Measurements from ENCODE around the gene FTO.

FTO gene

DNA sequence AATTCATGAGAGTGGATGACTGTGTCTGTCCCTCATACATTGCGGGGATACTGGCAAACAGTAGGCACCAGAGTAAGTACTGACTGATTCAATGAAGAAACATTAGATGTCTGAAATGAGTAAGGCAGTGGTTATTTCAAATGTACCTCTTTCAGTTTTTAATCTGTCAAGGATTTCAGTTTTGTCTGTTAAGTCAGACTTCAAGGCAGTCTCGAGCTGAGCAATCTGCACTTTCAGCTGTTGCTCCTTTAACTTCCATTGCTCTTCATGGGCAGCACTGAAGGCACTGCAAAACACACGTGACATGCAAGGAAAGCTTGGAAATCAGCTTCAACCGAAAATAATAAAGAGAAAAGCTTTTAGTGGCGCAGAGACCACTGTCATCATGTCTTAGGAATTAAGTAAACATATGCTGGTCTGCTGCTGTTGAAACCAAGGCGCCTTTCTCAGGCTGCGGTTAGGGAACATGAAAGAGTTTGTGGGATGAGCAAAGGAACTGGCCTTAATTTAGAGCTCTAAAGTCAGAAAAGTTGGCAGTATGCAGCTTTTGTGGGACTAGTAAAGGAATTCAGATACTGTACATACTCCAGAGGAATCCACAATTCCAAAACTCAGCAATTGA, 39.1 kb upstream of the FTO start:
- no peaks in the 10 kb centered on the region for H4K20me1 ChIP-seq (ENCODE audit: low read depth, low read length)
- H3F3A ChIP-seq (ENCODE audit: insufficient read depth), result no peaks in the 10 kb centered on the region
- TF ChIP-seq, protein P1, sequence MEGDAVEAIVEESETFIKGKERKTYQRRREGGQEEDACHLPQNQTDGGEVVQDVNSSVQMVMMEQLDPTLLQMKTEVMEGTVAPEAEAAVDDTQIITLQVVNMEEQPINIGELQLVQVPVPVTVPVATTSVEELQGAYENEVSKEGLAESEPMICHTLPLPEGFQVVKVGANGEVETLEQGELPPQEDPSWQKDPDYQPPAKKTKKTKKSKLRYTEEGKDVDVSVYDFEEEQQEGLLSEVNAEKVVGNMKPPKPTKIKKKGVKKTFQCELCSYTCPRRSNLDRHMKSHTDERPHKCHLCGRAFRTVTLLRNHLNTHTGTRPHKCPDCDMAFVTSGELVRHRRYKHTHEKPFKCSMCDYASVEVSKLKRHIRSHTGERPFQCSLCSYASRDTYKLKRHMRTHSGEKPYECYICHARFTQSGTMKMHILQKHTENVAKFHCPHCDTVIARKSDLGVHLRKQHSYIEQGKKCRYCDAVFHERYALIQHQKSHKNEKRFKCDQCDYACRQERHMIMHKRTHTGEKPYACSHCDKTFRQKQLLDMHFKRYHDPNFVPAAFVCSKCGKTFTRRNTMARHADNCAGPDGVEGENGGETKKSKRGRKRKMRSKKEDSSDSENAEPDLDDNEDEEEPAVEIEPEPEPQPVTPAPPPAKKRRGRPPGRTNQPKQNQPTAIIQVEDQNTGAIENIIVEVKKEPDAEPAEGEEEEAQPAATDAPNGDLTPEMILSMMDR (IDR thresholded peaks at IDR 0.05; ENCODE audit: insufficient read depth, low read length, poor library complexity, severe bottlenecking), result no peak
- TF ChIP-seq EZH2phosphoT487 (conservative IDR thresholded peaks at IDR 0.05; ENCODE audit: low read length), result no peak
- no peak overlapping the region for H2AFZ ChIP-seq (ENCODE audit: low read depth, low read length, severe bottlenecking)
- no peak overlapping the region for H3K4me3 ChIP-seq (ENCODE audit: insufficient read depth, low read length, poor library complexity, severe bottlenecking)
- no peak overlapping the region for H3K4me2 ChIP-seq (ENCODE audit: low read depth, low read length, poor library complexity, severe bottlenecking)
- H3K9me2 ChIP-seq (replicated peaks; ENCODE audit: insufficient read depth, low read length), result no peaks in the 10 kb centered on the region
- H3K36me3 ChIP-seq (ENCODE audit: low read length), result no peaks in the 10 kb centered on the region
- no peaks in the 10 kb centered on the region for H3K79me2 ChIP-seq (ENCODE audit: insufficient read depth, low read length)
- no peak overlapping the region for H3K27ac ChIP-seq (ENCODE audit: low read depth, low read length)
- H3K9ac ChIP-seq (ENCODE audit: low read length), result no peak overlapping the region
- no peaks in the 10 kb centered on the region for H3K27me3 ChIP-seq (ENCODE audit: low read length)
- no peaks in the 10 kb centered on the region for H3K9me3 ChIP-seq (ENCODE audit: insufficient read depth, low read length)

DNA sequence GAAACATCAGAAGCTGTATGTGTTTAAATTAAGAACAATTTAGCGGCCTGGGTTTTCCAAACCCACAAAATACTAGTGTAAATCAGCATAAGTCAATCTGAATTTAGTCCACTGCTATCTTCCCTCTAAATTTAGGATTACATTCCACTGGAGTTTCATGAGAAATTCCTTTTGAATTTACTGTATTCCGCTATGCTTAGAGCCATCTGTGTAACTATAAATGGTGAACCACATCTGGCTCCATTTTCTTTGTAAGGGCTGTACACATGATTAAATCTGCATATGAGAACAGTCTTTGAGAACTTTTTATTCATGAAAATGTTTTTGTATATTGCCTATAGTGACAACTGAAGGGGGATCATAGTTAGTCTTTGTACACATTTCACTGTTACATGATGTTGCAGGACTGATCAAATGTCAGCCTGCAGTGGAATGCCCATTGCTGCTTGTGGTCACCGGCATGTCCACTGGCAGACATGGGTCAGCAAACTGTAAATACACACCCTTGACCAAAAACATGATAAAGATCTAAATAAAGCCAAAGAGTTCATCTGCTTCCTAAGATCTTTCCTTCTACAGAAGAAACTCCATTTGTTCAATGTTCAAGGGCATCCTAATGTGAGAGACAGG, 37.1 kb upstream of the FTO start:
- H2AFZ ChIP-seq (ENCODE audit: low read depth, low read length, severe bottlenecking), result no peak overlapping the region
- no peak overlapping the region for H3K4me3 ChIP-seq (ENCODE audit: insufficient read depth, low read length, poor library complexity, severe bottlenecking)
- no peak overlapping the region for H3K9ac ChIP-seq (ENCODE audit: low read length)
- H3K36me3 ChIP-seq (ENCODE audit: low read length), result no peaks in the 10 kb centered on the region
- no peak overlapping the region for H3K27ac ChIP-seq (ENCODE audit: low read depth, low read length)
- no peaks in the 10 kb centered on the region for H4K20me1 ChIP-seq (ENCODE audit: low read depth, low read length)
- no peaks in the 10 kb centered on the region for H3F3A ChIP-seq (ENCODE audit: insufficient read depth)
- H3K79me2 ChIP-seq (ENCODE audit: insufficient read depth, low read length), result no peaks in the 10 kb centered on the region
- no peaks in the 10 kb centered on the region for H3K27me3 ChIP-seq (ENCODE audit: low read length)
- no peaks in the 10 kb centered on the region for H3K9me2 ChIP-seq (replicated peaks; ENCODE audit: insufficient read depth, low read length)
- no peak overlapping the region for H3K4me2 ChIP-seq (ENCODE audit: low read depth, low read length, poor library complexity, severe bottlenecking)
- H3K9me3 ChIP-seq (ENCODE audit: insufficient read depth, low read length), result no peaks in the 10 kb centered on the region
- TF ChIP-seq, protein P1 (IDR thresholded peaks at IDR 0.05; ENCODE audit: insufficient read depth, low read length, poor library complexity, severe bottlenecking), result no peak
- TF ChIP-seq EZH2phosphoT487 (conservative IDR thresholded peaks at IDR 0.05; ENCODE audit: low read length), result no peak

DNA sequence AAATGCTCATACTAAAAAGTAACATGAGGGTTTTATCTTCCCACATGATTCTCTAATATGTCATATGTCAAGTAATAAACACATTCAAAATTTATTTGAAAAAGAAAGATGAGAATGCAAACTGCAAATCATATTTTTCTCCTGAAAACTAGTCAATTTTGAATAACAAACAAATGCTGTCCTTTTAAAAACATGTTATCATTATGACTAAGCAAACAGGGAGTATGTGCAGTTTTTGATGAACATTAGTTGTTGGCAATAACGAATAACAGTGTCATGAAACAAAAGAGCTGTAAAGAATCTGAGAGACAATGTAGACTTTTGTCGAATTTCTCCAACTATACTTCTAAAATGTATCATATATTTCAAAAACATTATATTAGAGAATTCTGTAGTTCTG, 35.1 kb upstream of the FTO start:
- Histone ChIP-seq H3K27me3 (ENCODE audit: low read length) (no peaks in the 10 kb centered on the region), H2AFZ (ENCODE audit: low read depth, low read length, severe bottlenecking) (no peak overlapping the region), H3K27ac (ENCODE audit: low read depth, low read length) (no peak overlapping the region), H3K79me2 (ENCODE audit: insufficient read depth, low read length) (no peaks in the 10 kb centered on the region), H3F3A (ENCODE audit: insufficient read depth) (no peaks in the 10 kb centered on the region), H3K9ac (ENCODE audit: low read length) (no peak overlapping the region), H3K9me2 (replicated peaks; ENCODE audit: insufficient read depth, low read length) (no peaks in the 10 kb centered on the region), H3K36me3 (ENCODE audit: low read length) (no peaks in the 10 kb centered on the region), H3K9me3 (ENCODE audit: insufficient read depth, low read length) (no peaks in the 10 kb centered on the region), H4K20me1 (ENCODE audit: low read depth, low read length) (no peaks in the 10 kb centered on the region), H3K4me3 (ENCODE audit: insufficient read depth, low read length, poor library complexity, severe bottlenecking) (no peak overlapping the region), H3K4me2 (ENCODE audit: low read depth, low read length, poor library complexity, severe bottlenecking) (no peak overlapping the region)
- TF ChIP-seq, protein P1 (IDR thresholded peaks at IDR 0.05; ENCODE audit: insufficient read depth, low read length, poor library complexity, severe bottlenecking), result no peak
- TF ChIP-seq EZH2phosphoT487 (conservative IDR thresholded peaks at IDR 0.05; ENCODE audit: low read length), result no peak
